ENCODE results near the gene COL5A1. TPM values are rescaled to one million over a fixed set of nuclear protein-coding genes. Genes with fewer than 3 reads are reported as not detected.

Gene COL5A1
- total and polyA plus RNA-seq, 2 experiments from 2014 or later = 2.5 to 13.1 TPM

DNA sequence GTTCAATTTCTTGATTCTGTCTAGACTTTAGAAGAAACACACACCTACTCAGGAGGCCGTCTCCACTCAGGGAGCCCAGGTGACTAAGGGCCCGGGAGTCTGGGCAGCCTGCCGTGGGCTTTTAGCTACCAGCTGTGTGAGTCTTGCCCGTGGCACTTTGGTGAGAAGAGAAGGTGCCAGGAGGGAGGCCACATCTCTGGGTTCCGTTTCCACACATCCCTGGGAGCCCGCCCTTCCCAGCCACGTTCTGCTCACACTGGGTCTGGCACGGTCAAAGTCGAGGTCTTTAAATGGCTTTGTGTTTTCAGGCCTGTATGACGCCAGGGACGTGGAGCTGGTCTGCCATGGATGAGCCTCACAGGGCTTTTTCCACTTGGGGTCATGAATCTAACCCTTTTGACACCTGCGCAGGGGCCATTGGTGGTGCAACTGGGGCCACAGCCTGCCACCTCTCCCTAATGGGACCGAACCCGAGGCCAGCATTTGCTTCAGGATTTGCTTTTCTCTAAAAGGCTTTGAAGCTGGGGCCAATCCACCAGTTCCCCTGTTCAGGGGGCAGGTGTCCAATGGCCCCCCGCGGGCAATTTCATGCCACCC, 221.8 kb downstream of the COL5A1 start (continued):
- TF ChIP-seq, protein P1, sequence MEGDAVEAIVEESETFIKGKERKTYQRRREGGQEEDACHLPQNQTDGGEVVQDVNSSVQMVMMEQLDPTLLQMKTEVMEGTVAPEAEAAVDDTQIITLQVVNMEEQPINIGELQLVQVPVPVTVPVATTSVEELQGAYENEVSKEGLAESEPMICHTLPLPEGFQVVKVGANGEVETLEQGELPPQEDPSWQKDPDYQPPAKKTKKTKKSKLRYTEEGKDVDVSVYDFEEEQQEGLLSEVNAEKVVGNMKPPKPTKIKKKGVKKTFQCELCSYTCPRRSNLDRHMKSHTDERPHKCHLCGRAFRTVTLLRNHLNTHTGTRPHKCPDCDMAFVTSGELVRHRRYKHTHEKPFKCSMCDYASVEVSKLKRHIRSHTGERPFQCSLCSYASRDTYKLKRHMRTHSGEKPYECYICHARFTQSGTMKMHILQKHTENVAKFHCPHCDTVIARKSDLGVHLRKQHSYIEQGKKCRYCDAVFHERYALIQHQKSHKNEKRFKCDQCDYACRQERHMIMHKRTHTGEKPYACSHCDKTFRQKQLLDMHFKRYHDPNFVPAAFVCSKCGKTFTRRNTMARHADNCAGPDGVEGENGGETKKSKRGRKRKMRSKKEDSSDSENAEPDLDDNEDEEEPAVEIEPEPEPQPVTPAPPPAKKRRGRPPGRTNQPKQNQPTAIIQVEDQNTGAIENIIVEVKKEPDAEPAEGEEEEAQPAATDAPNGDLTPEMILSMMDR (conservative IDR thresholded peaks at IDR 0.05; ENCODE audit: low read depth in 2 of 2) = no peak

DNA sequence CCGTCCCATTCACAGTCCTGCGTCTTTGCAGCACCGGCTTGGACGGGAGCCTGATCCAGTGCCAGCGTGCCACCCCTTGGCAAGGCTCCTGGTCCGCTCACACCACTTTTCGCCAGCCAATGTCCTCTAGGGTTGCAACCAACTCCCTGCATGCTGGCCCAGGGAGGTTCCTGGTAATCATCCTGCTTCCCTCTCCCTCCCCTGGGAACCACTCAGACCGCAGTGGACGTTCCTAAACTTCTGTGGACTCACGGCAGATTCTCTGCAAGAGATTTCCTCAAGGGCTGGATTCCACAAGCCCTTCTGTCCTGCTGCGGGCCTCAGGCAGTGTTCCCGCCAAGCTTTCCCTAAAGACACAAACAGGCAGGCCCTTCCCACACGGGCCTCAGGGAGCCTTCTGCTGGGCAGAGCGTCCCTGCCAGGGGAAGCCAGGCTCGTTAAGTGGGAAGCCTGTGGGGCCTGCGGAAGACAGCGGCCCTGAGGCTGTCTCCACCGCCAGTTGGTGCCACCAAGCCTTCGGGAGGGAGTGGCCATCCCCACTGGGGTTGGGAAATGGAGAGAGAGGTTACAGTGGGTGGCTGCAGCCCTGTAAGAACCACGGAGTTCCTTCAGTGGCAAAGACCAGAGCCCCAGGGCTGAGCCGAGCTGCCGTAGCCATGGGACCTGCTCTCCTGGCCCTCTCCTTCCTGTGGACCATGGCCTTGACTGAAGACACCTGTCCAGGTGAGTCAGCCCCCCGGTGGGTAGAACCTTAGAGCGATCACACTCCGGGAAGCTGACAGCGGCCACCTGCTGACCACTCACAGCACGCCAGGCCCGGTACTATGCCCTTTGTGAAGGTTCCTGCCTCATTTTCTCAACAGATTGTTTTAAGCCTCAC, 222.6 kb downstream of the COL5A1 start:
- no peak overlapping the region for H3K4me2 ChIP-seq
- DNase-seq (ENCODE audit: low spot score) (no peak), ATAC-seq (no peak)
- Mint-ChIP-seq H3K27ac (no peak overlapping the region), H3K36me3 (ENCODE audit: low read depth) (peaks cover 6% of the 10 kb centered on the region), H3K4me3 (no peak overlapping the region), H3K27me3 (ENCODE audit: insufficient read depth, low read depth, poor library complexity) (no peaks in the 10 kb centered on the region), H3K9me3 (peaks cover 16% of the 10 kb centered on the region), H3K4me1 (no peaks in the 10 kb centered on the region)
- H3K27ac ChIP-seq (ENCODE audit: low read depth) = no peak overlapping the region
- H3K27me3 ChIP-seq (ENCODE audit: insufficient read depth) = no peaks in the 10 kb centered on the region
- H3K79me2 ChIP-seq (replicated peaks; ENCODE audit: insufficient read depth) = no peaks in the 10 kb centered on the region
- no peak overlapping the region for H2AFZ ChIP-seq
- no peaks in the 10 kb centered on the region for H3K4me1 ChIP-seq (ENCODE audit: insufficient read depth)
- TF ChIP-seq STAT1 (IDR thresholded peaks at IDR 0.05; ENCODE audit: unreplicated experiment) = no peak
- no peak for TF ChIP-seq ZNF331 (CRISPR knock-in tag; IDR thresholded peaks at IDR 0.05; ENCODE audit: low read depth)
- no peak for TF ChIP-seq ZNF114 (CRISPR knock-in tag; IDR thresholded peaks at IDR 0.05)
- TF ChIP-seq, protein P2, sequence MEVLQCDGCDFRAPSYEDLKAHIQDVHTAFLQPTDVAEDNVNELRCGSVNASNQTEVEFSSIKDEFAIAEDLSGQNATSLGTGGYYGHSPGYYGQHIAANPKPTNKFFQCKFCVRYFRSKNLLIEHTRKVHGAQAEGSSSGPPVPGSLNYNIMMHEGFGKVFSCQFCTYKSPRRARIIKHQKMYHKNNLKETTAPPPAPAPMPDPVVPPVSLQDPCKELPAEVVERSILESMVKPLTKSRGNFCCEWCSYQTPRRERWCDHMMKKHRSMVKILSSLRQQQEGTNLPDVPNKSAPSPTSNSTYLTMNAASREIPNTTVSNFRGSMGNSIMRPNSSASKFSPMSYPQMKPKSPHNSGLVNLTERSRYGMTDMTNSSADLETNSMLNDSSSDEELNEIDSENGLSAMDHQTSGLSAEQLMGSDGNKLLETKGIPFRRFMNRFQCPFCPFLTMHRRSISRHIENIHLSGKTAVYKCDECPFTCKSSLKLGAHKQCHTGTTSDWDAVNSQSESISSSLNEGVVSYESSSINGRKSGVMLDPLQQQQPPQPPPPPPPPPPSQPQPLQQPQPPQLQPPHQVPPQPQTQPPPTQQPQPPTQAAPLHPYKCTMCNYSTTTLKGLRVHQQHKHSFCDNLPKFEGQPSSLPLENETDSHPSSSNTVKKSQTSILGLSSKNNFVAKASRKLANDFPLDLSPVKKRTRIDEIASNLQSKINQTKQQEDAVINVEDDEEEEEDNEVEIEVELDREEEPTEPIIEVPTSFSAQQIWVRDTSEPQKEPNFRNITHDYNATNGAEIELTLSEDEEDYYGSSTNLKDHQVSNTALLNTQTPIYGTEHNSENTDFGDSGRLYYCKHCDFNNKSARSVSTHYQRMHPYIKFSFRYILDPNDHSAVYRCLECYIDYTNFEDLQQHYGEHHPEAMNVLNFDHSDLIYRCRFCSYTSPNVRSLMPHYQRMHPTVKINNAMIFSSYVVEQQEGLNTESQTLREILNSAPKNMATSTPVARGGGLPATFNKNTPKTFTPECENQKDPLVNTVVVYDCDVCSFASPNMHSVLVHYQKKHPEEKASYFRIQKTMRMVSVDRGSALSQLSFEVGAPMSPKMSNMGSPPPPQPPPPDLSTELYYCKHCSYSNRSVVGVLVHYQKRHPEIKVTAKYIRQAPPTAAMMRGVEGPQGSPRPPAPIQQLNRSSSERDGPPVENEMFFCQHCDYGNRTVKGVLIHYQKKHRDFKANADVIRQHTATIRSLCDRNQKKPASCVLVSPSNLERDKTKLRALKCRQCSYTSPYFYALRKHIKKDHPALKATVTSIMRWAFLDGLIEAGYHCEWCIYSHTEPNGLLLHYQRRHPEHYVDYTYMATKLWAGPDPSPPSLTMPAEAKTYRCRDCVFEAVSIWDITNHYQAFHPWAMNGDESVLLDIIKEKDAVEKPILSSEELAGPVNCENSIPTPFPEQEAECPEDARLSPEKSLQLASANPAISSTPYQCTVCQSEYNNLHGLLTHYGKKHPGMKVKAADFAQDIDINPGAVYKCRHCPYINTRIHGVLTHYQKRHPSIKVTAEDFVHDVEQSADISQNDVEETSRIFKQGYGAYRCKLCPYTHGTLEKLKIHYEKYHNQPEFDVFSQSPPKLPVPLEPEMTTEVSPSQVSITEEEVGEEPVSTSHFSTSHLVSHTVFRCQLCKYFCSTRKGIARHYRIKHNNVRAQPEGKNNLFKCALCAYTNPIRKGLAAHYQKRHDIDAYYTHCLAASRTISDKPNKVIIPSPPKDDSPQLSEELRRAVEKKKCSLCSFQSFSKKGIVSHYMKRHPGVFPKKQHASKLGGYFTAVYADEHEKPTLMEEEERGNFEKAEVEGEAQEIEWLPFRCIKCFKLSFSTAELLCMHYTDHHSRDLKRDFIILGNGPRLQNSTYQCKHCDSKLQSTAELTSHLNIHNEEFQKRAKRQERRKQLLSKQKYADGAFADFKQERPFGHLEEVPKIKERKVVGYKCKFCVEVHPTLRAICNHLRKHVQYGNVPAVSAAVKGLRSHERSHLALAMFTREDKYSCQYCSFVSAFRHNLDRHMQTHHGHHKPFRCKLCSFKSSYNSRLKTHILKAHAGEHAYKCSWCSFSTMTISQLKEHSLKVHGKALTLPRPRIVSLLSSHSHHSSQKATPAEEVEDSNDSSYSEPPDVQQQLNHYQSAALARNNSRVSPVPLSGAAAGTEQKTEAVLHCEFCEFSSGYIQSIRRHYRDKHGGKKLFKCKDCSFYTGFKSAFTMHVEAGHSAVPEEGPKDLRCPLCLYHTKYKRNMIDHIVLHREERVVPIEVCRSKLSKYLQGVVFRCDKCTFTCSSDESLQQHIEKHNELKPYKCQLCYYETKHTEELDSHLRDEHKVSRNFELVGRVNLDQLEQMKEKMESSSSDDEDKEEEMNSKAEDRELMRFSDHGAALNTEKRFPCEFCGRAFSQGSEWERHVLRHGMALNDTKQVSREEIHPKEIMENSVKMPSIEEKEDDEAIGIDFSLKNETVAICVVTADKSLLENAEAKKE (CRISPR knock-in tag; IDR thresholded peaks at IDR 0.05) = no peak
- TF ChIP-seq CREB1 (CRISPR knock-in tag; IDR thresholded peaks at IDR 0.05; ENCODE audit: low read depth) = no peak
- TF ChIP-seq, protein P3, sequence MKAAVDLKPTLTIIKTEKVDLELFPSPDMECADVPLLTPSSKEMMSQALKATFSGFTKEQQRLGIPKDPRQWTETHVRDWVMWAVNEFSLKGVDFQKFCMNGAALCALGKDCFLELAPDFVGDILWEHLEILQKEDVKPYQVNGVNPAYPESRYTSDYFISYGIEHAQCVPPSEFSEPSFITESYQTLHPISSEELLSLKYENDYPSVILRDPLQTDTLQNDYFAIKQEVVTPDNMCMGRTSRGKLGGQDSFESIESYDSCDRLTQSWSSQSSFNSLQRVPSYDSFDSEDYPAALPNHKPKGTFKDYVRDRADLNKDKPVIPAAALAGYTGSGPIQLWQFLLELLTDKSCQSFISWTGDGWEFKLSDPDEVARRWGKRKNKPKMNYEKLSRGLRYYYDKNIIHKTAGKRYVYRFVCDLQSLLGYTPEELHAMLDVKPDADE (IDR thresholded peaks at IDR 0.05) = no peak
- TF ChIP-seq EZH2 (IDR thresholded peaks at IDR 0.05; ENCODE audit: low read depth, unreplicated experiment) = no peak
- TF ChIP-seq POLR2AphosphoS5 (IDR thresholded peaks at IDR 0.05; ENCODE audit: low read depth) = no peak
- no peak for TF ChIP-seq NANOG (IDR thresholded peaks at IDR 0.05; ENCODE audit: borderline replicate concordance)
- no peak for TF ChIP-seq EZH2phosphoT487 (IDR thresholded peaks at IDR 0.05; ENCODE audit: unreplicated experiment)
- TF ChIP-seq, protein P1 (conservative IDR thresholded peaks at IDR 0.05; ENCODE audit: low read depth in 2 of 2) = no peak
- no peaks in the 10 kb centered on the region for H3K36me3 ChIP-seq (ENCODE audit: insufficient read depth)
- H3K9me2 ChIP-seq (ENCODE audit: insufficient read depth) = no peaks in the 10 kb centered on the region
- H3K4me3 ChIP-seq = no peak overlapping the region
- no peaks in the 10 kb centered on the region for H4K20me1 ChIP-seq (replicated peaks; ENCODE audit: insufficient read depth)
- H3F3A ChIP-seq (replicated peaks; ENCODE audit: low read depth) = no peaks in the 10 kb centered on the region

Measured in GM23338 (cell line).